ENCODE results near the gene ALDOB.

Gene ALDOB

DNA sequence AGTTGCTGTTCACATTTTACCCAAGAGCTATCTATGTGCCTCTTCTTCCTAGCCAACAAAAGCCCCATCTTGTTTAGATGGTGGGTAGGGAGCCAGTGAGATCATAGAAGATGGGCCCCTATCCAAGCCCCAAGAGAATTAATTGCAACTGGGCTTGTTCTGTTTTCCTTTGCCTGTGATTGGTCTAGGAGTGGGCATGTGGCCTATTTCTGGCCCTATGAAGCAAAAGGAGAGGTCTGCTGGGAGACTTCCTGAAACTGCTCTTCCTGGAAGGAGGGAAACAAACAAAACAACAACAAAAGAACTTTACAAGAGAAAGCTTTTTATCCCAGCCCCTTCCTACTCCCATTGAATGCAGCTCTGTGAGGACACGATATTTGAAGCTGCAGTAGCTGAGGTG is 32.5 kb upstream of the ALDOB start:
- H3K9me3 ChIP-seq: no peaks in the 10 kb centered on the region
- no peaks in the 10 kb centered on the region for H3K27me3 ChIP-seq (ENCODE audit: low read depth)
- DNase-seq (ENCODE audit: low spot score in 2 of 2): no peak
- no peaks in the 10 kb centered on the region for H3K36me3 ChIP-seq (replicated peaks)
- in situ Hi-C loops (cut with MboI; ENCODE audit: low sequenced_read_pairs): no loop called here
- H3K4me3 ChIP-seq: no peak overlapping the region
- no peaks in the 10 kb centered on the region for H3K4me1 ChIP-seq

DNA sequence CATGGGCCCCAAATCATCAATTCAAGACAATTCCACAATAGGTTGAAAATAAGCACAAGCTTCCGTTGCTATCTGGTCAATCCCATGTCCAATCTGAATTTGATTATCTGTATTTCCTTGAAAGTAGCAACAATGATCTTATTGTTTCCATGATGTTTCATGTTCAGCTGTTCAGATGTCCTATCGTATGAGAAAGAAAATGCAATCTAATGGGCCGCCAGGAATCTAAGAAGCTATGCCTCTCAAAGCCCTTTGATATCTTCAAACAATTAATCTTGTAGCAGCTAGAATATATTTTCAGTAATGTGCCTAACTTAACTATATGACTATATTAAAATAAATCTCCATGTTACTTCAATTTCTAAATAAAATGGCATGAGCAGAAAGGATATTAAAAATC is 32.1 kb upstream of the ALDOB start:
- in situ Hi-C loops (cut with MboI; ENCODE audit: low sequenced_read_pairs): no loop called here
- no peaks in the 10 kb centered on the region for H3K27me3 ChIP-seq (ENCODE audit: low read depth)
- no peaks in the 10 kb centered on the region for H3K9me3 ChIP-seq
- H3K36me3 ChIP-seq (replicated peaks): no peaks in the 10 kb centered on the region
- no peak overlapping the region for H3K4me3 ChIP-seq
- no peak for DNase-seq (ENCODE audit: low spot score in 2 of 2)
- H3K4me1 ChIP-seq: no peaks in the 10 kb centered on the region

DNA sequence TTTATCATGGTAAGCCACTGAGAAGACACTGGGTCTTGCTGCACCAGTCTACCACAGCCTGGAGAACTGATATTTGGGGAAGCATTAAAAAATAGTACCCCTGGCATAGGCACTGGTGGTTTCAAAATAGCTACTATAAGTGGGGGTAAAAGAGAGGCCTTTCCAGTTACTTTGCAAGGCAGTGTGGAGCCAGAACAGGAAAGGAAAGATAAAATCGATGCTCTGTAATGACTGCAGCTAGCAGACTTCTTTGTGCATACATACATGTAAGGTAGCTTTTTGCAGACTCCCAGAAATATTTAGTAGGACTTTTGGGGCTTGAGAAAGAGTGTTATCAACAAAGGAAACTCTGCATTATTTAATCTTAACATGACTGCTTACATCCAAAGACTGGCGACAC is 31.3 kb upstream of the ALDOB start:
- no peaks in the 10 kb centered on the region for H3K36me3 ChIP-seq (replicated peaks)
- no peak for DNase-seq (ENCODE audit: low spot score in 2 of 2)
- H3K4me3 ChIP-seq: no peak overlapping the region
- H3K4me1 ChIP-seq: no peaks in the 10 kb centered on the region
- H3K27me3 ChIP-seq (ENCODE audit: low read depth): no peaks in the 10 kb centered on the region
- H3K9me3 ChIP-seq: no peaks in the 10 kb centered on the region
- in situ Hi-C loops (cut with MboI; ENCODE audit: low sequenced_read_pairs): no loop called here

DNA sequence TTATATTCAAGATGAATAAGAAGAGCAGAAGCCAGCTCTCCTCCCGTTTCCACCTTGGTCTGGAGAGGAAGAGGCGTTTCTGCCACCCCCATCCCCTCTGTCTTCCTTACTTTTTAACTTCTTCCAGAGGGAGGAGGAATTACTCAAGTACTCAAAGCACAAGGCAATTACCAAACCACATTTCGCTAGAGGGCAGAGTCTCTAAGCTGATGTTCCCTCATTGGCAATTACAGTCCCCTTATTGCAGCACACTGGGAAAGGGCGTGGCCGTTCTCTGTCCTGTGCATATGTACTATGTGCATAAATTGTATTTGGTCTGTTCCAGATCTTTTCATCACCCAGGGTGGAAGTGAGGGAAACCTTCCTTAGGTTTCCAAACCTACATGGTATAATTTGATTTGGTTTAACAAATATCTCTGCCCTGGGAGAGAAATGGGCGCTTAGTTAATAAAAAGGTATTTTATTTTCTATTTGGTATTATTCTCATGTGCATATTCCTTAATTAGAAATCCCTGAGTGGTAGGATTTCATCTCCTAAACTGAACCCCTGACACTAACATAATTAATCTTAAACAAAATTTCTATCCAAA is 29.8 kb upstream of the ALDOB start:
- Histone ChIP-seq H3K4me1 (no peaks in the 10 kb centered on the region), H3K4me3 (no peak overlapping the region), H3K36me3 (replicated peaks) (no peaks in the 10 kb centered on the region), H3K27me3 (ENCODE audit: low read depth) (no peaks in the 10 kb centered on the region), H3K9me3 (no peaks in the 10 kb centered on the region)
- in situ Hi-C loops (cut with MboI; ENCODE audit: low sequenced_read_pairs): no loop called here
- peak; percentile 67 to 70 for DNase-seq (ENCODE audit: low spot score in 2 of 2)

DNA sequence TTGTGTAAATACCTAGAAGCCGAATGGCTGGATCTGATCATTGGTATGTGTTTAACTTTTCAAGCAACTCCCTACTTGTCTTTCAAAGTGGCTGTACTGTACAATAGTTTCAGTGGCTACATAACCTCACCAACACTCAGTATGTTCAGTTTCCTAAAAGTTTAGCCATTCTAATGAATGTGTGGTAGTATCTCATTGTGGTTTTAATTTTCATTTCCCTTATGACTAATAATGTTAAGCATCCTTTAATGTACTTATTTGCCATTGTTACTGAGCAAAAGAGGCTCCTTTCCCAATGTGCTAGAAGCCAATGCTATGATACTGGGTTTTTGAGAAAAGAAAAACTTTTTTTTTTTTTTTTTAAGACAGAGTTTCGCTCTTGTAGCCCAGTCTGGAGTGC is 27.8 kb upstream of the ALDOB start:
- Histone ChIP-seq H3K4me1 (no peaks in the 10 kb centered on the region), H3K4me3 (no peak overlapping the region), H3K27me3 (ENCODE audit: low read depth) (no peaks in the 10 kb centered on the region), H3K36me3 (replicated peaks) (no peaks in the 10 kb centered on the region), H3K9me3 (no peaks in the 10 kb centered on the region)
- in situ Hi-C loops (cut with MboI; ENCODE audit: low sequenced_read_pairs): no loop called here
- no peak for DNase-seq (ENCODE audit: low spot score in 2 of 2)

DNA sequence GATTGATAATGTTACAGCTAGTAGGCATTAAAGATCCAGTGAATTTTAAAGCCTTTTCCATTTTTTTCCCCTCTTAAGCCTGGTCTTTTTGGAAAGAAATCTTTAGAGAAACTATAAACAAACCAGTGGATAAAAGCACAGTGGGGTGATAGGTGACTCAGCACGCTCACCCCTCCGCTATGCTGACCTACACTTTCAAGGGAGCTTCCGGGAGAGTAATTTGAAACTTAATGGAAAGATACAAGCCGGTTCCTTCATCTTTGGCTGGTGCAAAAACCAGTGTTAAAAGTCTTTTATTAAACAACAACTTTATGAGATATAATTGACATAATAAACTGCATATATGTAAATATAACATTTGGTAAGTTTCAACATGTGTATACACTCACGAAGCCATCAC is 27.0 kb upstream of the ALDOB start:
- H3K4me3 ChIP-seq: no peak overlapping the region
- H3K36me3 ChIP-seq (replicated peaks): no peaks in the 10 kb centered on the region
- in situ Hi-C loops (cut with MboI; ENCODE audit: low sequenced_read_pairs): no loop called here
- H3K27me3 ChIP-seq (ENCODE audit: low read depth): no peaks in the 10 kb centered on the region
- no peaks in the 10 kb centered on the region for H3K4me1 ChIP-seq
- H3K9me3 ChIP-seq: no peaks in the 10 kb centered on the region
- no peak for DNase-seq (ENCODE audit: low spot score in 2 of 2)

DNA sequence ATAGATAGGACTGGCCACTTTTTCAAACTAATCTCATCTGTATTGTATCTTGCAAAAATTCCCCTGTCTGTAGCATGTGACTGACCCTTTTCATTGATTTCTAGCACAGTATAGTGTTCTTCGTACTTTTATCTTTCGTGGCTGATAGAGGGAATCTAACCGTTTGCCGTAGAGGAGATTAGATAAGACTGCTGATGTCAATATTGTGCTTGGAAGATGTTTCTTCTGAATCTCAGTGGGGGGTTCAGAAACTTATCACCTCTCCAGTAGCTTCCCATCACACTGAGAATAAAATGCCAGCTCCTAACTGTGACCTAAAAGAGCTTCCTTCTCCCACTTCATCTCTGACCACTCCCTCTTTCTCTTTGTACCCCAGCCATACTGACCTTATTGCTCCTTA is 25.4 kb upstream of the ALDOB start:
- Histone ChIP-seq H3K36me3 (replicated peaks) (no peaks in the 10 kb centered on the region), H3K4me1 (no peaks in the 10 kb centered on the region), H3K4me3 (no peak overlapping the region), H3K27me3 (ENCODE audit: low read depth) (no peaks in the 10 kb centered on the region), H3K9me3 (no peaks in the 10 kb centered on the region)
- DNase-seq (ENCODE audit: low spot score in 2 of 2): no peak
- in situ Hi-C loops (cut with MboI; ENCODE audit: low sequenced_read_pairs): no loop called here

DNA sequence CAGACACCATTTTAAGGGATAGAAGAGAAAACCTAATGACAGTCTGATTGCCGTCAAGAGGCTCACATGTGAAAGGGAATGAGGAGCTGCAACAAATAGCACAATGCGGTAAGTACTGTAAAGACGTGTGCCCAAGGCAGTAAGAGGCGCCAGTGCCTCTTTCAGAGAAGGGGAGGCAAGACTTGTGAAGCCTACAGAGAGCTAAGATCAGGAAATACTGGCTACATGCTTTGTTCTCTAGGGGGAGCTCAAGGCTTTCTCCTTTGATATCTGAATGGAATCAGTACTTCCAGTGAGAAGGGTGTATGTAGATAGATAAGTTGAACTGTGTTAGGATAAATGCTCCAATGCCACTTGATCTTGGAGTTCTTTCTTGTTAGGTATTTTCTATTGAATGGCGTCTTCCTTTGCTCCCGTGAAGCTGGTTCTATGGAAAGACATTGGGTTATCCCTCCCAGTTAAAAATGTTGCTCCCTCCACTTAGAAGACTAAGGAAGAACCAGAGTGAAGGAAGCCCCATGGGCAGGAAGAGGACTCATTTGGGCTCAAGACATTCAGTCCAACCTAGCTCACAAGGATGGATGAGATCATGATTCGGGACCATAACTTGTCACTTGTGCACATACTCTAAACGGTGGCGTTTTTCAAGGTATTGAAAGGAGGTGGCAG is 23.5 kb upstream of the ALDOB start:
- Histone ChIP-seq H3K4me3 (no peak overlapping the region), H3K36me3 (replicated peaks) (no peaks in the 10 kb centered on the region), H3K9me3 (no peaks in the 10 kb centered on the region), H3K4me1 (no peaks in the 10 kb centered on the region), H3K27me3 (ENCODE audit: low read depth) (no peaks in the 10 kb centered on the region)
- peak; percentile 37 to 69 for DNase-seq (ENCODE audit: low spot score in 2 of 2)
- in situ Hi-C loops (cut with MboI; ENCODE audit: low sequenced_read_pairs): loop anchor here (5.0 kb wide), 1 partner anchor 73 kb away; the partner anchor contains the start of gene RNF20

DNA sequence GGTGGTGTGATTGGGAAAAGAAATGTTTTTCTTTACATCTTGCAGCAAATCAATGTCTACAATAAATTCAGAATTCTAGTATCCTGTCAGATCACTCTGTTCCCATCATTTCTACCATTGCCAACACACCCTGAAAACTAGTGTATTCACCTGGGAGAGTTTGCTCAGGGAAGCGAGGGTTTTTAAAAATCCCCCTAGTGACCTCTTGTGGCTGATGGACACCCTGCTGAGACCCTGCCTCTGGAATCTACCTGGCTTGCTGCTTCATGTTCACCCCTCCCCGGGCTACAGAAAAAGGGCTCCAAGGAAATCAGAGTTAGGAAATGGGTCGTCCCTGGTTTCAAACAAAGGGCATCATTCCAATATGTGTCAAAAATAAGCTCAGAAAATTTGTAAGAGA is 21.4 kb upstream of the ALDOB start:
- no peak for DNase-seq (ENCODE audit: low spot score in 2 of 2)
- in situ Hi-C loops (cut with MboI; ENCODE audit: low sequenced_read_pairs): loop anchor here (5.0 kb wide), 1 partner anchor 75 kb away; the partner anchor contains the start of gene RNF20

DNA sequence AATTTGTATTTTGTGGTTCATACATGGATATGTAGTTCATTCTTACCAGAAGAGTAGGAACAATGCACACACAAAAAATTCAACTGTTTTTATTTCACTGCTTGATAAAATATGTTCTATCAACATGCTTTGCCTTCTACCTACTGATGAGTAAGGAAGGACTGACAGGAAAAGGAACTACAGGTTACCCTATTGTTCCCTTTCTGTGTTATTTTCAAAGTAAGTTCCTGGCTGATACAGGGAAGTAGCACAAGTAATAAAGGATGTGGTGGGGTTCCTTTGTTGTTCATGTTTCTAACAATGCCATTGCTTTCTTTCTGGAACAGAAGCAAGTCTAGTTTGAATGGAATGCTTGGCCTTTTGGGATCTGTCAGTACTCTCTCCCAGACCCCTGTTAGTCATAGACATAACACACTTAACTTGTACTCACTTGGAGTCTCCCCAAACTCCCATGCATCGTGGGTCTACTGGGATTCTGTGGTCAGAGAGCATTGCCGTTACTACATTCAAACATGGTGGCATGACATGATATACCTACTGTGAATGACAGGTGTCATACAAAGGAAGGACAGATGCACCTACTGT is 20.2 kb upstream of the ALDOB start:
- in situ Hi-C loops (cut with MboI; ENCODE audit: low sequenced_read_pairs): loop anchor here (5.0 kb wide), 1 partner anchor 77 kb away; the partner anchor contains the start of gene RNF20
- no peaks in the 10 kb centered on the region for H3K27me3 ChIP-seq (ENCODE audit: low read depth)
- H3K4me3 ChIP-seq: no peak overlapping the region
- no peaks in the 10 kb centered on the region for H3K36me3 ChIP-seq (replicated peaks)
- H3K4me1 ChIP-seq: no peaks in the 10 kb centered on the region
- no peaks in the 10 kb centered on the region for H3K9me3 ChIP-seq
- DNase-seq (ENCODE audit: low spot score in 2 of 2): no peak

More for the DNA sequence above, 21.4 kb upstream of the ALDOB start:
- Histone ChIP-seq H3K36me3 (replicated peaks) (no peaks in the 10 kb centered on the region), H3K4me3 (no peak overlapping the region), H3K27me3 (ENCODE audit: low read depth) (no peaks in the 10 kb centered on the region), H3K4me1 (no peaks in the 10 kb centered on the region), H3K9me3 (no peaks in the 10 kb centered on the region)

DNA sequence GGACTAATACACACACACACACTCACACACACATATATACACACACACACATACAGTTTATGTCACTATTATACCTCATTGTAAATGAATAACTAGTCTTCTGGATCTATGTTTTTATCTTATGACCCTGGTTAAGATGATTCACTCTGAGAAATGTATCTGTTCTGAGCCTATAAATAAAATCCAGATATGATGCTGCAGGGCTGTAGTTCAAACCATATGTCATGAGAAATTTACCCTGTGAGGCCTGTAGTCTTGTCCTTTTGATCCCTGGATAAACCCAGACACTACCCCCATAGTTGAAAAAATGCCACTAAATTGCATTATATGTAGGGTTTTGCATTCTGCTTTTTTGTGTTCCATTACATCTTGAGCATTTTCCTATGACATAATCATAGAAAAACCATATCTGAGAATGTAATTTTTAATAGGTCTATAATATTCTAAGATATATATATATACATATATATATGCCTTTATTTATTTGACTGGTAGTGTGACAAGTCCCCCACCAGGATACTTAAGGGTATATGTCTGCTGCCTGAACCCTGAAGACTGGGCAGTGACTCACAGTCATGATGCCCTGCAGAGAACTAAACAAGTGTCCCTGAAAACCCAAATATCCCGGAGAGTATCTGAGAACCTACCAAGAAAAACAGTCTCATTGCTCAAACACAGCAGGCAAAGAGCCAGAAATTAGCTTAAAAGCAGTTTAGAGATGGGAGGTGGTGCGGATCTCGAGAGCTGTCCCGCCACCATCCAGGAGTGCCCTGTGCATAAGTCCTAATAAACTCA is 18.4 kb upstream of the ALDOB start:
- no peak overlapping the region for H3K4me3 ChIP-seq

DNA sequence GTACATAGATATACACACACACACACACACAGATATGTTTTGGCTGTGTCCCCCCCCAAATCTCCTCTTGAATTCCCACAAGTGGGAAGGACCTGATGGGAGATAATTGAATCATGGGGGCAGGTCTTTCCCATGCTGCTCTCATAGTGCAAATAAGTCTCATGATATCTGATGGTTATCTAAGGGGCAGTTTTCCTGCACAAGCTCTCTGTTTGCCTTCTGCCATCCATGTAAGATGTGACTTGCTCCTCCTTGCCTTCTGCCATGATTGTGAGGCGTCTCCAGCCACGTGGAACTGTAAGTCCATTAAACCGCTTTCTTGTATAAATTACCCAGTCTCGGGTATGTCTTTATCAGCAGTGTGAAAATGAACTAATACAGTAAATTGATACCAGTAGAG is 15.9 kb upstream of the ALDOB start:
- no peaks in the 10 kb centered on the region for H3K27me3 ChIP-seq (ENCODE audit: low read depth)
- H3K4me3 ChIP-seq: no peak overlapping the region
- no peaks in the 10 kb centered on the region for H3K9me3 ChIP-seq
- no peaks in the 10 kb centered on the region; the same call in 1 of the 2 replicates for H3K4me1 ChIP-seq
- DNase-seq (ENCODE audit: low spot score in 2 of 2): no peak
- in situ Hi-C loops (cut with MboI; ENCODE audit: low sequenced_read_pairs): no loop called here
- no peaks in the 10 kb centered on the region for H3K36me3 ChIP-seq (replicated peaks)

More for the DNA sequence above, 18.4 kb upstream of the ALDOB start:
- no peak for DNase-seq (ENCODE audit: low spot score in 2 of 2)
- in situ Hi-C loops (cut with MboI; ENCODE audit: low sequenced_read_pairs): no loop called here
- H3K36me3 ChIP-seq (replicated peaks): no peaks in the 10 kb centered on the region
- no peaks in the 10 kb centered on the region; the same call in 1 of the 2 replicates for H3K4me1 ChIP-seq
- no peaks in the 10 kb centered on the region for H3K9me3 ChIP-seq
- no peaks in the 10 kb centered on the region for H3K27me3 ChIP-seq (ENCODE audit: low read depth)

DNA sequence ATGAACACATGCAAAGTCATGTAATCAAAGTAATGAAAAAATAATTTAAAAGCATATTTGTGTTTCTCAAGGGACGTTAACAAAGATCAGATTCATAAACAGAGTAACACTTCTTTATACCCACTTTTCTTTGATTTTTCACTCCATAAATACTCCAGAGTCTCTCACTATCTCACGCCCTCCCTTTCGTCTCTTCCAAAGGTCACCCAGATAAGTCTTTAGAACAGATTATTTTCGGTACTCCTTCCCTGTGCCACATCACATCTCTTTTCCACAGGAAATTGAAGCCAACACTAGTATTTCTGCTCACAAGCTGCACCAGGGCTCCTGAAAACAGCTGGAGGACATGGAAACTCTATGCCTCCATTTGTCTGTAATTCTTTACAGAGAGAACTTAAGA is 15.4 kb upstream of the ALDOB start:
- Histone ChIP-seq H3K4me1 (no peaks in the 10 kb centered on the region; the same call in 1 of the 2 replicates), H3K36me3 (replicated peaks) (no peaks in the 10 kb centered on the region), H3K27me3 (ENCODE audit: low read depth) (no peaks in the 10 kb centered on the region), H3K9me3 (no peaks in the 10 kb centered on the region), H3K4me3 (no peak overlapping the region)
- in situ Hi-C loops (cut with MboI; ENCODE audit: low sequenced_read_pairs): no loop called here
- DNase-seq (ENCODE audit: low spot score in 2 of 2): no peak
